ENCODE results near the gene TMEM11. TPM values are rescaled to one million over a fixed set of nuclear protein-coding genes. Genes with fewer than 3 reads are reported as not detected.
A peak's percentile ranks its signal among the peaks of the same experiment; 100 is the strongest.
"Not testable (repeated sequence)": the region's sequence is repeated elsewhere in the genome, so short reads cannot be mapped to it uniquely, and the experiment has no call there.

Gene TMEM11
- total RNA-seq, 3 donors from 2014 or later, result 28.1 to 34.1 (median 33.1) TPM

DNA sequence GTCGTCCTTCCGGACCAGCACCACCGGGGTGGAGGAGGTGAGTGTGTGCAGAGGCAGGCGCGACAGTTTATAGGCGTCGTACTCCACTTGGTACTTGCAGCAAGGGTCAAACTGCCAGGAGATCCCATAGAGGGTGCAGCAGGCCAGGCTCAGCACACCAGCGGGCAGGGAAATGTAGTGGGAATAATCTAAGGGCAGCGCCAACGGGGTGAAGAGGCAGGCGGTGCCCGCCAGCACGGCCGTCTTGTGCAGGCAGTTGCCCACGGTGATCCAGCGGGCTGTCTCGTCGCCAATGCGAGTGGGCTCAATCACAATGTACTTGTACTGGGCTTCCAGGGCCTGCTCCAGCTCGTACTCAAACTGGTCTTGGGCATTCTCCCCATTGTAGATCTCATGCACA lies 15.6 kb downstream of the TMEM11 start:
- no peaks in the 10 kb centered on the region for H3K36me3 ChIP-seq
- no peaks in the 10 kb centered on the region for H3K9me3 ChIP-seq
- intact Hi-C loops (cut with DNase I; ENCODE audit: low total_unique reads), result no loop called here
- H3K27me3 ChIP-seq, result no peaks in the 10 kb centered on the region
- no peak overlapping the region for H3K27ac ChIP-seq
- no peak overlapping the region for H3K4me3 ChIP-seq
- no peak for DNase-seq (ENCODE audit: low spot score in 2 of 2)
- peaks cover 0 to 4% of the 10 kb centered on the region in 2 donors for H3K4me1 ChIP-seq
- TF ChIP-seq, protein P1, sequence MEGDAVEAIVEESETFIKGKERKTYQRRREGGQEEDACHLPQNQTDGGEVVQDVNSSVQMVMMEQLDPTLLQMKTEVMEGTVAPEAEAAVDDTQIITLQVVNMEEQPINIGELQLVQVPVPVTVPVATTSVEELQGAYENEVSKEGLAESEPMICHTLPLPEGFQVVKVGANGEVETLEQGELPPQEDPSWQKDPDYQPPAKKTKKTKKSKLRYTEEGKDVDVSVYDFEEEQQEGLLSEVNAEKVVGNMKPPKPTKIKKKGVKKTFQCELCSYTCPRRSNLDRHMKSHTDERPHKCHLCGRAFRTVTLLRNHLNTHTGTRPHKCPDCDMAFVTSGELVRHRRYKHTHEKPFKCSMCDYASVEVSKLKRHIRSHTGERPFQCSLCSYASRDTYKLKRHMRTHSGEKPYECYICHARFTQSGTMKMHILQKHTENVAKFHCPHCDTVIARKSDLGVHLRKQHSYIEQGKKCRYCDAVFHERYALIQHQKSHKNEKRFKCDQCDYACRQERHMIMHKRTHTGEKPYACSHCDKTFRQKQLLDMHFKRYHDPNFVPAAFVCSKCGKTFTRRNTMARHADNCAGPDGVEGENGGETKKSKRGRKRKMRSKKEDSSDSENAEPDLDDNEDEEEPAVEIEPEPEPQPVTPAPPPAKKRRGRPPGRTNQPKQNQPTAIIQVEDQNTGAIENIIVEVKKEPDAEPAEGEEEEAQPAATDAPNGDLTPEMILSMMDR (IDR thresholded peaks at IDR 0.05), result no peak
- TF ChIP-seq POLR2AphosphoS5 (IDR thresholded peaks at IDR 0.05) (no peak), POLR2A (IDR thresholded peaks at IDR 0.05) (no peak)

DNA sequence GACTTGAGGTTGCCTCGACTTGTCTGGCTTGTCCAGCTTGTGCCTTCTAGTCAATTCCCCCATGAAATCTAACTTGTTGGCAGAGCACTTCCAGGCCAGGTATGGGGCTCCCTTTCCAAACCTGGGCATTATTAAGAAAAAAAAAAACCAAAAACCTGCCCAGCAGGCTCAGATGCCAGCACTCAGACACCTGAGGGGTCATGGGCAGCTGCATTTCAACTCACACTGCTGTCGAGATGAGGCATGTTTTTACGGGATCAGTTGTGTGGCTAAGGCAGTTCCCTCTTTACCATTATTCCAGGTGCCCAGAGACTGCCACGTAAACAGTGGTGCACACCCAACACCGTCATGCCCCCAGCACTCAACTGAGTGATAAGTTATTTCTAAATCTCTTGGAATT lies 17.8 kb downstream of the TMEM11 start:
- intact Hi-C loops (cut with DNase I; ENCODE audit: low total_unique reads), result no loop called here
- H3K27ac ChIP-seq, result no peak overlapping the region
- H3K36me3 ChIP-seq, result no peaks in the 10 kb centered on the region

DNA sequence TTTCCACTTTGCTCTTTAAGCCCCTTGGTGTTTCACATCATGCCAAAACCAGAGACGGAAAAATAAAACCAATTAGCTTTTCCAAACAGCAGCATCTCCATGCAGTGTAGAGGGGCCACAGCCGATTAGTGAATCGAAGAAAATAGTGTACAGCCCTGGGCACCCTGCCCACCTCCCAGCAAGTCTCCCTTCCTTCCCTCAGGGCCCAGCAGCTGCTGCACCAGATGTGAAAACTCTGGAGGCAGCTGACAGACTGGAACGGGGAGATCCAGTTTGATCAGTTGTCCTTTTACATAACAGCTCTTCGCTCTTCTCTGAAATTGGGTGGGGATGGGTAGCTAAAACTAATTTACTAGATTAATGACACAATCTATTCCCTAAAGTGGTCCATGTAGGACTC lies 19.3 kb downstream of the TMEM11 start:
- DNase-seq (ENCODE audit: low spot score in 2 of 2), result no peak
- Histone ChIP-seq H3K4me1 (no peaks in the 10 kb centered on the region), H3K9me3 (no peaks in the 10 kb centered on the region), H3K27me3 (no peaks in the 10 kb centered on the region), H3K27ac (peak overlapping the region; percentile 40 to 50), H3K4me3 (peak overlapping the region in 2 of 3 donors; percentile 0 to 3), H3K36me3 (no peaks in the 10 kb centered on the region)
- TF ChIP-seq POLR2A (IDR thresholded peaks at IDR 0.05), result no peak
- TF ChIP-seq, protein P1 (IDR thresholded peaks at IDR 0.05), result no peak
- intact Hi-C loops (cut with DNase I; ENCODE audit: low total_unique reads), result no loop called here

More for the DNA sequence above, 17.8 kb downstream of the TMEM11 start:
- TF ChIP-seq POLR2AphosphoS5 (IDR thresholded peaks at IDR 0.05) (no peak), POLR2A (IDR thresholded peaks at IDR 0.05) (no peak)
- TF ChIP-seq, protein P1 (IDR thresholded peaks at IDR 0.05), result no peak
- Histone ChIP-seq H3K9me3 (no peaks in the 10 kb centered on the region), H3K4me3 (no peak overlapping the region), H3K27me3 (no peaks in the 10 kb centered on the region), H3K4me1 (peaks cover 0 to under 1% of the 10 kb centered on the region in 2 donors)
- DNase-seq (ENCODE audit: low spot score in 2 of 2), result no peak

DNA sequence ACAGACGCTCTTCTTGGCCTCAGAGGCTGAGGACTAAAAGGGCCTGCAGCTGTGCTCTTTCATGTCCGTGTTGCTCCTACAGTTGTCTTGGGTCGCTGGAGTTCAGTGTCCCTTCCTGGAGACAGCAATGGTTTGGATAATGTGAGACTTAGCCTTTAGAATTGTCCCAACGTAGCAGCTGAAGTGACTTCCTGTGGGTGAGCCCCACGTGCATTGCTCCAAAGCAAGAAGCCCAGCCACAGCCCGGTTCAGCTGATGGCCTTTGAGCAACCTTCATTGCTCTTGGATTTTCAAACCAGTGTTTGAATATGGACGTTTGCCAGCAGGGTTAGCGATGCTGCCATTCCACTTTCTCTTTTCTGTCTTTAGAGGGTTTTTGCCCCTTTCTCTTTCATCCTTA lies 19.7 kb downstream of the TMEM11 start:
- Histone ChIP-seq H3K4me3 (peak overlapping the region in 2 of 3 donors; percentile 0 to 3), H3K27me3 (no peaks in the 10 kb centered on the region), H3K4me1 (no peaks in the 10 kb centered on the region), H3K27ac (peak overlapping the region; percentile 40 to 50), H3K36me3 (no peaks in the 10 kb centered on the region), H3K9me3 (no peaks in the 10 kb centered on the region)
- intact Hi-C loops (cut with DNase I; ENCODE audit: low total_unique reads), result no loop called here
- DNase-seq (ENCODE audit: low spot score in 2 of 2), result no peak
- TF ChIP-seq, protein P1 (IDR thresholded peaks at IDR 0.05), result no peak
- no peak for TF ChIP-seq POLR2AphosphoS5 (IDR thresholded peaks at IDR 0.05)
- TF ChIP-seq POLR2A (IDR thresholded peaks at IDR 0.05), result no peak

DNA sequence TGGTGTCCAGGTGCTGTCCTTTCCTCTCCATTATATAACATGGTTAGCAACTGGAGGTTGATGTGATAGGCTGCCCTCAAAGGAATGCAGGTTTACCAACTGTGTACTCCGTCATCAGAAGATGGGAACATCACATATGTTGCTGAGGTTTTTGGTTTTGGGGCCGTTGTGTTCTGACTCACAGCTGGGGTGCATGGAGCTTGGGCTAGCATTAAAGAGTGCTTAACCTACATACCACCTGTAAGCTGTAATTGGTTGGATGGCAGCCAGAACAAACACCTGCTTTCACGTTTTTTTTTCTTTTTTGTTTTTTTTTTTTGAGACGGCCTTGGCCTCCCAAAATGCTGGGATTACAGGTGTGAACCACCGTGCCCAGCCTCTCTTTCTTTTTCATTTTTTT lies 20.9 kb downstream of the TMEM11 start:
- H3K27me3 ChIP-seq, result no peaks in the 10 kb centered on the region
- no peak for TF ChIP-seq POLR2AphosphoS5 (IDR thresholded peaks at IDR 0.05)
- TF ChIP-seq, protein P1 (IDR thresholded peaks at IDR 0.05), result no peak
- no peak for TF ChIP-seq POLR2A (IDR thresholded peaks at IDR 0.05)
- no peak overlapping the region for H3K4me3 ChIP-seq
- H3K9me3 ChIP-seq, result no peaks in the 10 kb centered on the region
- H3K4me1 ChIP-seq, result no peaks in the 10 kb centered on the region
- no peak overlapping the region for H3K27ac ChIP-seq
- DNase-seq (ENCODE audit: low spot score in 2 of 2), result no peak
- intact Hi-C loops (cut with DNase I; ENCODE audit: low total_unique reads), result no loop called here
- H3K36me3 ChIP-seq, result no peaks in the 10 kb centered on the region

DNA sequence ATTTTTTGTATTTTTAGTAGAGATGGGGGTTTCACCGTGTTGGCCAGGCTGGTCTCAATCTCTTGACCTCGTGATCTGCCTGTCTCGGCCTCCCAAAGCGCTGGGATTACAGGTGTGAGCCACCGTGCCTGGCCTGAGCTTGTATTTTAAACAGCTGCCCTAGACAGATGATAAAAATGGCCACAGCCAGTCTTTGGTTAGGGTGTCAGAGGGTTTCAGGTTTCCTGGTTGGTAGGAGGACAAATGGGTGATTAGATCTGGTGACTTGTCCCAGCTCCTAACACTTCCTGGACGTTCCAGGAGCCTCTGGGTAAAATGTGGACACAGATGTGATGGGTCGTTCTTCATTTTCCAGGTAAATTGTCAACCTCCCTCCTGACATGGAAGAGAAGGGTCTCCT lies 21.5 kb downstream of the TMEM11 start:
- H3K4me1 ChIP-seq; DNase-seq (ENCODE audit: low spot score in 2 of 2); intact Hi-C loops (cut with DNase I; ENCODE audit: low total_unique reads); H3K27me3 ChIP-seq; H3K9me3 ChIP-seq; H3K27ac ChIP-seq; H3K4me3 ChIP-seq; H3K36me3 ChIP-seq: not testable (repeated sequence)
